ENCODE measurements around the gene ULK3. TPM values are rescaled to one million over a fixed set of nuclear protein-coding genes. Genes with fewer than 3 reads are reported as not detected.

ULK3 gene
- total RNA-seq, 1 donor from 2014 or later = 75.9 TPM

- peak overlapping the region; percentile 76 for H3K27ac ChIP-seq
- peaks cover 95% of the 10 kb centered on the region for H3K4me1 ChIP-seq
- H3K36me3 ChIP-seq = no peaks in the 10 kb centered on the region
- no peak overlapping the region for H3K4me3 ChIP-seq
- H3K9me3 ChIP-seq = no peaks in the 10 kb centered on the region
- TF ChIP-seq POLR2AphosphoS5 (IDR thresholded peaks at IDR 0.05; ENCODE audit: insufficient read depth in 1 of 2, low read depth in 1 of 2) (no peak), POLR2A (IDR thresholded peaks at IDR 0.05) (no peak)
- no peak for DNase-seq (ENCODE audit: extremely low spot score in 2 of 2)
- no peaks in the 10 kb centered on the region for H3K27me3 ChIP-seq
- intact Hi-C loops (cut with DNase I) = no loop called here
Observed at GRCh38 chr15:74791007-74791406, 51.9 kb downstream of the ULK3 start.

GRCh38 chr15:74790080-74790916 lies 52.7 kb downstream of the ULK3 start:
- Histone ChIP-seq H3K4me1 (peaks cover 100% of the 10 kb centered on the region), H3K9me3 (no peaks in the 10 kb centered on the region), H3K27ac (peak overlapping the region; percentile 76), H3K4me3 (no peak overlapping the region), H3K27me3 (no peaks in the 10 kb centered on the region), H3K36me3 (no peaks in the 10 kb centered on the region)
- intact Hi-C loops (cut with DNase I) = no loop called here
- TF ChIP-seq POLR2A (IDR thresholded peaks at IDR 0.05) (no peak), POLR2AphosphoS5 (IDR thresholded peaks at IDR 0.05; ENCODE audit: insufficient read depth in 1 of 2, low read depth in 1 of 2) (no peak), CTCF (IDR thresholded peaks at IDR 0.05) (no peak)
- no peak for DNase-seq (ENCODE audit: extremely low spot score in 2 of 2)

GRCh38 chr15:74789741-74790079 lies 53.2 kb downstream of the ULK3 start:
- no peak for TF ChIP-seq POLR2AphosphoS5 (IDR thresholded peaks at IDR 0.05; ENCODE audit: insufficient read depth in 1 of 2, low read depth in 1 of 2)
- no peak for TF ChIP-seq CTCF (IDR thresholded peaks at IDR 0.05)
- TF ChIP-seq POLR2A (IDR thresholded peaks at IDR 0.05) = no peak
- no peaks in the 10 kb centered on the region for H3K36me3 ChIP-seq
- peak overlapping the region; percentile 76 for H3K27ac ChIP-seq
- H3K4me3 ChIP-seq = no peak overlapping the region
- intact Hi-C loops (cut with DNase I) = loop anchor here (10.0 kb wide), 1 partner anchor 415 kb away; no protein-coding TSS in a partner anchor
- H3K4me1 ChIP-seq = peaks cover 100% of the 10 kb centered on the region
- H3K27me3 ChIP-seq = no peaks in the 10 kb centered on the region
- no peak for DNase-seq (ENCODE audit: extremely low spot score in 2 of 2)
- no peaks in the 10 kb centered on the region for H3K9me3 ChIP-seq

- DNase-seq (ENCODE audit: extremely low spot score in 2 of 2) = no peak
- Histone ChIP-seq H3K4me3 (no peak overlapping the region), H3K27ac (peak overlapping the region; percentile 76), H3K27me3 (no peaks in the 10 kb centered on the region), H3K4me1 (peaks cover 100% of the 10 kb centered on the region), H3K9me3 (no peaks in the 10 kb centered on the region), H3K36me3 (no peaks in the 10 kb centered on the region)
- TF ChIP-seq POLR2A (IDR thresholded peaks at IDR 0.05) = no peak
- TF ChIP-seq POLR2AphosphoS5 (IDR thresholded peaks at IDR 0.05; ENCODE audit: insufficient read depth in 1 of 2, low read depth in 1 of 2) = no peak
- no peak for TF ChIP-seq CTCF (IDR thresholded peaks at IDR 0.05)
- intact Hi-C loops (cut with DNase I) = loop anchor here (10.0 kb wide), 1 partner anchor 414 kb away; no protein-coding TSS in a partner anchor
Observed at GRCh38 chr15:74789171-74789631, 53.8 kb downstream of the ULK3 start.

GRCh38 chr15:74788683-74789151 lies 54.2 kb downstream of the ULK3 start:
- intact Hi-C loops (cut with DNase I) = loop anchor here (10.0 kb wide), 1 partner anchor 414 kb away; no protein-coding TSS in a partner anchor
- Histone ChIP-seq H3K9me3 (no peaks in the 10 kb centered on the region), H3K27me3 (no peaks in the 10 kb centered on the region), H3K36me3 (no peaks in the 10 kb centered on the region), H3K27ac (peak overlapping the region; percentile 76), H3K4me3 (no peak overlapping the region), H3K4me1 (peaks cover 100% of the 10 kb centered on the region)
- DNase-seq (ENCODE audit: extremely low spot score in 2 of 2) = no peak
- no peak for TF ChIP-seq CTCF (IDR thresholded peaks at IDR 0.05)
- TF ChIP-seq POLR2A (IDR thresholded peaks at IDR 0.05) = no peak
- no peak for TF ChIP-seq POLR2AphosphoS5 (IDR thresholded peaks at IDR 0.05; ENCODE audit: insufficient read depth in 1 of 2, low read depth in 1 of 2)

Measured in vagina (tissue), 2 donors.